Stimulated activated CD8-positive, alpha-beta memory T cell treated with anti-CD3 and anti-CD28 coated beads, Interleukin-12 subunit alpha, Interleukin-12 subunit beta, amount 100 ng/mL, for 1 hour (primary cell): ENCODE data around the gene TRMT1.

Source experiments
- DNase-seq: peaks from one replicate; pipeline ENCODE4 v3.0.0-alpha.2; 2020; ENCODE audit warnings: low read depth

TRMT1 gene

DNA sequence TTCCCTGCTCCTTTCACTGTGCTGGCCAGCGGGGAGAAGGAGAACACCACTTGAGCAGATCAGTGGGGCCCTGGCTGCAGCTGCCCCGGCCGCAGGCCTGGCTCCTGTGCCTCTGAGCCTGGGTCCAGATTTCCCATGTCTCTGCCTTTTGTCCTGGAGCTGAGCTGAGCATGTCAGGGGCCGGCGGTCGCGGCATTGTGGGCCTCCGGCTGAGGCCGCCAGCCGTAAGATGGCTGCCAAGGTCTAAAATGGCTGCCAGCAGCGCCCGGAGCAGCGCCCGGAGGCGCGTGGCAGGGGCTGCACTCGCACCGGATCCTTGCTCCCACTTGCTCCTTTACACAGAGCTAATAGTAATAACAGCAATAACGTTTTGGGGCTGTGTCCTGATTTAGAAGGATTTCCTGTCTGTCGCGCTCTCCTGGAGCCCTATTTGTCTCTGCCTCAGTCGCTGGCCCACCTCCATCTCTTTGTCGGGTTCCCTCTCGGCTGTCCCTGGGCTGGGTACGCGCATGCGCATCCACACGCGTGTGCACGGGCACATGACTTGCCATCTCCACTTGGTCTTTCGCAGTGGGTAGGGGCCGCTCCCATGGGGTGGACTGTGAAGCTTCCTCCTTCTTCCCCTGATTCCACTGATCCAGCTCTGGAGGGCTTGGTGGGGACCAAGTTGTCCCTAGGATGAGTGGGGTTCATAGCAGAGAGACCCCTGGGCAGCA, 46.0 kb downstream of the TRMT1 start:
- DNase-seq = no peak

DNA sequence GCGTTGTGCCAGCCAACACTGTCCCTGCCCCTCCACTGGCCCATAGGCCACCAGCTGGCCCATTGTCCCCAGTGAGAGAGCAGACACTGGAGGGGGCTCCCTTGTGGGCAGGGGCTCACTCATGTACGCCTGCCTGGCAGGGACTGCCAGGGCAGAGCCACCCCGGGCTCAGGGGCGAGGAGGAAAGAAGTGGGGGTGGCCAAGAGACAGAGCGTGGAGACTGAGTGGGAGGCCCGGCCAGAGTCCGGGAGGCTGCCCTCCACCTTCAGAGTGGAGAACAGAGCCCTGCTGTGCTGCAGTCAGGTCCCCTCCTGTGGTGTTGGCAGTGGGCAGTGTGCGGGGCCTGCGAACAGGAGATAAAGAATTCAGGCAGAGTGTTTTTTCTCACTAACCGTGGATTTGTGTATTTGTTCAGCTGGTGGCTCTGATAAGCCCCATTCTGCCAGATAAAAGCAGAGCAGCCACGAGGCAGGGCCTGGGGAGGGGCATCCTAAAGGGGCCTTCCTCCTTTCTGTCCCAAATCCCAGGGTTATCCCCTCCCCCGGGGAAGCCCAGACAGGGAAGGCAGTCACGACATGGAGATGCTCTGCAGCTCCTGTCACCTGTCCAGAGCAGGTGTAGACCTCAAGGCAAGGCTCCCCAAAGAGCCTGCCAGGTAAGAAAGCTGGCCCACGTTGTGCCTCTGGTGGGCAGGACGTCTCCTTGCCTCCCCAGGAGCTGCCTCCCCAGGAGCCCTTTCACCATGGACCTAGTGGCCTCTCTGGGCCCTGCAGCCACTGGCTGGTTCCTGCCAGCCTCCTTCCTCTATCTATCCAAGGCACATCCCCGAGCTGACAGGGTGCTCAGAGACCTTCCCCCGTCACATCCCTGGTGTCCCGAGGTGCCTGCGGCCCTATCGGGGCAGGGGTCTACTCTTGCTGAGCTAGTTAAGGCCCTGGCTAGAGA, 46.9 kb downstream of the TRMT1 start:
- no peak for DNase-seq

DNA sequence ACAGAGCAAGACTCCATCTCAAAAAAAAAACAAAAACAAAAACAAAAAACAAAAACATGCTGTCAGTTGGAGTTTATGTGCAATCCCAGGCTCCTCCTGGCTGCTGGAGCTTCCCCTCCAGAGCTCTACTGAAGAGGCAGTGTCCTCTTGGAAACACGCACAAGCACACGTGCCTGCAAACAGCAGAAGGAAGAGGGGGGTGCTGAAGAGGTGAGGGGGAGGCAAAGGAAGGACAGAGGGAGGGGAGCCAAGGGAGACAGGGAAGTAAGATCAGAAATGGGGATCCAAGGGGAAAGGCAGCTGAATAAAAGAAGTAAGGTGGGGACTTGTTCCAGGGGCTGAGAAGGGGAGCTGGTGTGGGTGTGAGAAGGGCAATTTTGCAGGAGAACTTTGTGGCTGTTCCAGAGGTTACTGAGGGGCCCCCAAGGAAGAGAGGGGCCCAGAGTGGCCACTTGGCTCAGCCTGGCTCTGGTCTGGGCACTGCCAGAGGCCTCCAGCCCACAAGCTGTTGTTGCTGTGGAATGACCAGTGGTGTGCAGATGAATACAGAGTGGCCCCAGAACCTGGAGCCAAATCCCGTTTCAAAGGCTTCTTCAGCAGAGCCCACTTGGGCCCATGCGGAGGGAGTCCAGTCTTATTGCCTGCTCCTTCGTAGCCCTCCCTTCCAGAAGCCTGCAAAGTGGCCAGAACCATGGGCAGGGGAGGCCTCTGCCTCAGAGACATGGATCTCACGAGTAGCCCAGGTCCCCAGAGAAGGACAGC, 48.3 kb downstream of the TRMT1 start:
- no peak for DNase-seq

DNA sequence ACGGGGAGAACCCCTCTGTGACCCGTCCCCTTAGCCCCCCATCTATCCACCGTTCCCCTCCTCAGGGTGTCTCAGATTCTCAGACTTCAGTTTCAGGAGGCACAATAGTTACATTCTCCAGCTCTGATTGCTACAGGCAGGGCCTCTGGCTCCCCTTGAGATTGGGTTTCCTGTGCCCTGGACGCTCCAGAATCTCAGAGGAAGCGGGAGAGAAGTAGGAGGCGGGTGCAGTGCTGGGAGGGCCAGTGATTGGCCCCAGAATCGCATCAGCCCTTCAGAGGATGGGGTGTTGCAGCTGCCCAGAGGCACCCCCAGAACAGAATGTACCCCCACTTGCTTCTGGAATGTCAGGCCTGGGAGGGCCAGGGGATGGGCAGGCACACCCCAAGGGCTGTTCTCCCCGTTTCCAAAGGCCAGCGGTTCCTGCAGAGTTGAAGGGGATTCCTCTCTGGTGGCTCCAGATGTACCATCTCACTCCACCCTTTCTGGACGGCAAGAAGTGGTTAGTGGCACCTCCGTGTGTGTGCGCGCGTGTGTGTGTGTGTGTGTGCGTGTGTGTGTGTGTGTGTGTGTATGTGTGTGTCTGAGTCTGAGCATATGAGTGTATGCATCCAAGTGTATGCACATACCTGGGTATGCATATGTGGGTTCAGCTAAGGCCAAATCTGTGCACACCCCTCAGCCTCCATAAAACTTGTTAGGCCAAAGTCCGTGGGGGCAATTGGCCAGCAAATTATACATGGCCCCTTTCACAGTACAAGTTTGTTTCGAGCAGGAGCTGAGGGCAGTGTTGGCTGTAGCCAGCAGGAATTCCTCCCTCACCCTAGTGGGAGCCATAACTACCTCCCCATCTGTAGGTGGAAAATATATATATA, 49.4 kb downstream of the TRMT1 start:
- DNase-seq = no peak

DNA sequence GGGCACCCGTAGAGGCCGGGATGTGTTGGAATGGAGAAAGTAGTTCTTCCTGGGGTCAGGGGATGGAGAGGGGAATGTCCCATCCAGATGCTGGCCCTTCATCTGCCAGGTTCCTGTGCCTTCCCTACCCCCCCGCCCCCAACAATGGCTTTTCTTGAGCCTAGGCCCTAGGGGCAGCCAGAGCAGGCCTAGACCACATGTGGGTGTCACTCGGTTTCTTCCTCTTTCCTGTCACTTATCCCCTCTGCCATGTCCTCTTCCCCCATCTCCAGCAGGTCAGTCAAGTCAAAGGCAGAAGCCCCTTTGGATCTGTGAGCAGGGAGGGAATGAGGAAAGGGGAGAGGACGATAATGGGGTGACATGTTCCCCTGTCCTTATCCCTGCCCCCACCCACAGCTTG, 50.3 kb downstream of the TRMT1 start:
- no peak for DNase-seq

DNA sequence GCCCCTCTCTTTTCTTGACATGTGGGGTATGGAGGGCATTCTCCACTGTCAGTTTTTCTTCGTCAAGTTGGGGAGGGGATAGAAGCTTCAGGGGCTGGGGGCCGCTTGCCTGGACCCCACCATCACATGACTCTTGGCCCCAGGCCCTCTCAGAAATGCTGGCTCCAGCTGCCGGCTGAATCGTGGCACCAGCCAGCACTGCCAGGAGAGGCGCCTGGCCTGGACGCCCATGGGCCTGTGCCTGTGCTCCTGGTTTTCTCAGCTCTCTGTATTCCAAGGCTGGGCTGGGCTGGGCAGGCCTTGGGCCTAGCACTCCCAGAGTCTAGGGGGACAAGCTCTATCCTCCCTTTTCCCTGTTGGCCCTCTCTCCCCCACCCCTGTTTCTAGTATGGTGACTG, 52.4 kb downstream of the TRMT1 start:
- no peak for DNase-seq

DNA sequence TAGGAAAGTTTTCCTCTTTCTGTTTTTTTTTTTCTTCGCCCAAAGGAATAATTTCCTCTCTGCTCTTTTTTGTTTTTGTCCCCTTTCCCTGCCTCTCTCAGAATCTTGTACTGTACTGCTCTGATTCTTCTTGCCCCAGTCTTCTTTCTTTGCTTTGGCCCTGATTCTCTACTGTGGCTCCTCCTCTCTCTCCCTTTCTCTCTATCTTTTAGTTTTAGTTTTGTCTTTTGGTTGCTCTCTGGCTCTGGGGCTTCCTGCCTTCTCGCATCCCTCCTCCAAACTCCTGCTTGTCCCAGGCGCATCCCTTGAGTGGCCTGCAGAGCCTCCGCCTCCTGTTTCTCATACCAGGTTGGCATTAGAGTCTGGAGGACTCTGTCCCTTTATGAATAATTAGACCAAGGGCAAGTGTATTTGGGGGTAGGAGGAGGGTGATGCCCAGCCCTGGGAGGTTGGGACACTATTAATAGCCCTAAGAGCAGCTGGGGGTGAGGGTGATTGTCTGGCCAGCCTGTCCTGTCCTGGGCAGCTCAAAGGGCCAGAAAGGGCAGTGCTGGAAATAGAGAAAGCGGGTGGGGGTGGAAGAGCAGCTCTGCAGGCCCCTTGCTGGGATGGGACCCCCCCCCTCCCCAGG, 53.0 kb downstream of the TRMT1 start:
- no peak for DNase-seq

DNA sequence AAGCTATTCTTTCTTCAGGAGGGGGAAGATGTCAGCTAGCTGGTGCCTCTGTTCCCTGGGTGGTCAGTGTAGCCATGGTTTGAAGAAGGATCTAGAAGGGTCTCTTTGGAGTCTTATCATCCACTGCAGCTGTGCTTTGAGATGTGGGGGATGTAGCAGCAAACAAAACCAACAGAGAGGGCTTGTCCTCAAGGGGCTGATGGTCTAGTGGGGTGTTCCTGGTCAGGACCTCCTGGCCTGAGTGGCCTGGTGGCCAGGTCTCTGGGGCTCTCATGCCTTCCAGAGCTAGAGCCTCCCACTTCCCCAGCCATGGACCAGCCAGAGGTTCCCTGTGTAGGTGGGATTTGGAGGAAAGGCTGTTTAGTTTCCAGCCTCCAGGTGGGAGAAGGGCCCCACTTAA, 54.2 kb downstream of the TRMT1 start:
- DNase-seq = no peak

DNA sequence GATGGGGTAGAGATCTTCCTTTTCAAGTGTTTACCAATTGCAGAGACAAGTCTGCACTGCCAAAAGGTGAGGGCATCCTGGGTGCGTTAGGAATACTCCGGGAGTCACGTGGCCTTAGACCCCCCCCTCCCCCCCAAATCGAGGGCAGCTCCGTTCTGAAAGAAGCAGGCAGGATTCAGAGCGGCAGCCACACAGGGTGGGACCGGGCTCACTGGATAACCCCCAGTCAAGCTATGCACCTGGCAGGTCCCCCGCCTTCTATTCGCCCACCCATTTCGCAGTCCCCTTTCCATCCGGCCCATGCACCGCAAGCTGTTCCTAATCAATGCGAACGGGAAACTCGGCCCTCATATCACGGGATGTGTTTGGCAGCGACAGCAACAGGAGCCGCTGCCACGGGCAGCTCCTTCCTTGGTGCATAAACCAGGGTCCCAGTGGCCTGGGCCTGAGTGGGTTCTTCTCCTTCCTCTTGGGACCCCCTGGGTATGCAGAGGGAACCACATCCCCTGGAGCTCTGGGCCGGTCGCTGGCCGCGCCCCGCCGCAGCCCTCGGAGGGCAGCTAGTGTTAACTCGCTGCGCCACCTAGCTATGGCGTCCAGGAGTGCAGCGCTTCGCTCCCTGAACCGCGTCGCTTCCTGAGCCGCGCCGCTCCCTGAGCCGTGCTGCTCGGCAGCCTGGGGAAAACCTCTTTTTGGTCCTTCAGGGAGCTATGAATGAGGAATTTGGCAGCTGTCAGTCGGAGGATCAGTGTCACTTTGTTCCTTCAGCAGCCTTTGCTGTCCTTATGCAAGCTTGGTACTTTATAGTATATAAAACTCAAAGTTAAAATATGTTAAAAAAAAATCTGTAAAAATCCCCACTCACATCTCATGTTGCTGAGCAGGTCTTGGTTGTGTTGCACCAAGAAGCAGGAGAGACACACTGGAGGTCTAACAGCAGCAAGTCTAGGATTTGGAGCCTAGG, 55.3 kb downstream of the TRMT1 start:
- peak; percentile 63 for DNase-seq

DNA sequence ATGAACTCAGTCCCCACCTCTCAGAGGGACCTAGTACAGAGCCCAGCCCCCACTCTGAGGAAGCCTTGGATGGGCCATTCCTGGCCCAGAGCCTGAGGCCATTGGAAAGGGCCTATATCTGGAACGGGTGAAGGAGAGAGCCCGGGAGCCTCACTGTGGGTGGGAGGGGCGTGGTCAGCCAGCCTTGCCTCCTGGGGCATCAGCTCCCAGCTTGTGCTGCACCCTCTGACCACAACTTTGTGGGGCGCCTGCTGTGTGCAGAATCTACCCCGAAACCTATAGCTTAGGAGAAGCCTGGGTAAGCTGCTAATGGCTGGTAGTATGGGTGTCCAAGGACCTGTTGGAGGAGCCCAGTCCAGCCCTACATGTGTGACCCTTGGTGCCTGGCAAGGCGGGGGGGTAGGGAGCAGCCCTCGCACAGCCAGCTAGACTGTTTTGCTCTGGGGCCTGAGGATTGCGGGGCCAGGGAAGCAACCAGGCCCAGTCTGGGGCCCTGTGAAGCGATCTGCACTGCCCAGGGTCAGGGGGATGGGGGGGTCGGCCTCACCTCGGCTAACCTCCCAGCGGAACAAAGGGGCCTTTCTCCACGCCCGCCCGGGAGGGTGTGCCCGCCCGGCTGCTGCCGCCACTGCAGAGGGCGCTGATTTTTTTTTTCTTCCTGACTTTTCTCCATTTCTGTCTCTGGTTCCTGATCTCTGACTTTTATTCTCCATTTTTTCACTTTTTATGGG, 56.1 kb downstream of the TRMT1 start:
- DNase-seq = no peak

DNA sequence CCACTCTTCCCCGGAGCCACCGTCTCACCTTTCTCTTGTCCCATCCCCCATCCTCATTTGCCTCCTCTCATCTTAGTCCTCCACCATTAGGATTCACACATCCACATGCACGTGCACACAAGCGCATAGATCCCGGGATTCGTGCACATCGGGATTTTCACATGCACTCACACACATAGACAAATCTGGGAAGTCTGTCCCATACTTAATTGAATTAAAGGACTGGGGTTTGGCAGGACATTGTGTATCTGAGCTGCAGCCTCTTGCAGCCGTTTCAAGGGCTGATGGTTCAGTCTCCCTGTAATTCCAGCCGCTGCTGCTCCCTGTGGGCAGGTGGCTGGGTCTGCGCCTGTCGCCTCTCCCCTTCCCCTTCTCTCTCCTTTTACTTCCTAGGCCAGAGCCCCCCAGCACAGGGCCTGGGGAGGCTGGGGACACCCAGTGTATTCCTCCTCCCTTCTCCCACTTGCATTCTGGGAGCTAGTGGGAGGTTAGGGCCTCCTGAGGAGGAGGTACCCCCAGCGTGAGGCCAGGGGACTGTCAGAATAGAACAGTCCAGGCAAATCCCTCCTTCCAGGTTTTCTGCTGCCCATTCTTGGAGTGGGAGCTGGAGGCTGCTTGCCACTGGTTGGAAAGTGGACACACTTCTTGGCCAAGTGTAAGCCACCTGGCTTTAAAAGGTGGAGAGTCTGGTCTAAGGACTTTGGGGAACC, 57.4 kb downstream of the TRMT1 start:
- DNase-seq = no peak

DNA sequence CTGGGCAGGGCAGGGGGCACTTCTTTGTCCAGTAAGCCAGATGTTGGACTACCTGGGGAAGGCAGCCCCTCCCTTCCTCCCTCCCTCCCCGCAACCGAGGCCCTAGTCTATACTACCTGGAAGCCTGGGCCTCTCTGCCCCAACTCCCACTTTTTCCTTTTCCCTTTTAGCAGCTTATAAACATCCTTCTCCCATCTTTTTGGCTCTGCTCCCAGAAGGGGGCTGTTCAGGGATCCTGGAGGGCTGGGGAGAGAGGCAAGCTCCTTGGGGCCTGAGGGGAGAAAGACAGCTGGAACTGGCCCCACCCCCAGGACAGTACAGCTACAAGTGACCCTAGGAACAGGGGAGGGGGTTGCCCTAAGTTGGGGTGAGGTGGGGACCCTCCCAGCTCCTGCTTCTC, 58.8 kb downstream of the TRMT1 start:
- DNase-seq = no peak

DNA sequence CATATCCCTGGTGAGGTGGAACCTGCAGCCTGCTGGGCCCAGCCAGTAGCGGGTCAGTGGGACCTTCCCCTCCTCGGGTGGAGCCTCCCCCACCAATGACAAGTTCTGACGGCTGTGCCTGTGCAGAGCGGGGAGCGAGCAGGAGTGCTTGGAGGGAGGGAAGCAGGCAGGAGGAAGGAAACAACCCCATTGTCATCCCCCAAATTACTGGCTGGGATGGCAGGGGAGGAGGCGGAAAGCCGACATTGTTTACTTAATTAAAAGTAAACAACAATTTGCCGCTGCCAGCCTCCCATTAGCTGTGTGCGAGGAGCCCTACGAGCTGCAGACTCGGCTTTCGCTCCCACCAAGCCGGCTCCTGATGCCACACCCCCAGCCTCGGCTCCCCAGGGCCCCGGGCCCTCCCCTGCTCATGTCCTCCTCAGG, 59.4 kb downstream of the TRMT1 start:
- no peak for DNase-seq

DNA sequence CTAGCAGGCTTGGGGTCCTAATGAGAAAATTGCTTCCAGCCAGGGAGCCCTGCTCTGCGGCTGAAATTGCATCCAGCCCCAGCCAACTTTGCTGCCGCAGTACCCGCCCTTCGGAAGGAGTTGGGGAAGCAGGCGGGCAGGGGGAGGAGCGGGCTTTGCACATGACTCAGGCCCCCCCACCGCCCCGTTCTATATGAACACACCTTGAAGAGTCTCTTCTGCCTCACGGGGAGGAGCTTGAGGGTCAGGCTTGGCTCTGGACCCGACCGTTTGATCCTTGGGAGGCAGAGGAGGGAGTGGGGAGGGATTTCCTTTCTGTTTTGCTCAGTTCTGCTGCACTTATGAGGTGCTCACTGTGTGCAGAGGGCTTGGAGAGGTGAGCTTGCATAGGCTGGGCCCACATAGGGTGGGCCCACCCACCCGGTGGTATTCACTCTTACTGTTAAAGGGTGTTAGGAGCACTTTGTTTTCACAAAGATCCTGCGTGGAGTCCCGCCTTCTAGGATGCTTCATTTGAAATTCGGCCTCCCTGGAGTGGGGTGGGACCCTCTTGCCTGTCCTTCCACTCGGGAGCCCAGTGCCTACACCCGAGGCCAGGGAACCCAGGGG, 60.4 kb downstream of the TRMT1 start:
- no peak for DNase-seq

DNA sequence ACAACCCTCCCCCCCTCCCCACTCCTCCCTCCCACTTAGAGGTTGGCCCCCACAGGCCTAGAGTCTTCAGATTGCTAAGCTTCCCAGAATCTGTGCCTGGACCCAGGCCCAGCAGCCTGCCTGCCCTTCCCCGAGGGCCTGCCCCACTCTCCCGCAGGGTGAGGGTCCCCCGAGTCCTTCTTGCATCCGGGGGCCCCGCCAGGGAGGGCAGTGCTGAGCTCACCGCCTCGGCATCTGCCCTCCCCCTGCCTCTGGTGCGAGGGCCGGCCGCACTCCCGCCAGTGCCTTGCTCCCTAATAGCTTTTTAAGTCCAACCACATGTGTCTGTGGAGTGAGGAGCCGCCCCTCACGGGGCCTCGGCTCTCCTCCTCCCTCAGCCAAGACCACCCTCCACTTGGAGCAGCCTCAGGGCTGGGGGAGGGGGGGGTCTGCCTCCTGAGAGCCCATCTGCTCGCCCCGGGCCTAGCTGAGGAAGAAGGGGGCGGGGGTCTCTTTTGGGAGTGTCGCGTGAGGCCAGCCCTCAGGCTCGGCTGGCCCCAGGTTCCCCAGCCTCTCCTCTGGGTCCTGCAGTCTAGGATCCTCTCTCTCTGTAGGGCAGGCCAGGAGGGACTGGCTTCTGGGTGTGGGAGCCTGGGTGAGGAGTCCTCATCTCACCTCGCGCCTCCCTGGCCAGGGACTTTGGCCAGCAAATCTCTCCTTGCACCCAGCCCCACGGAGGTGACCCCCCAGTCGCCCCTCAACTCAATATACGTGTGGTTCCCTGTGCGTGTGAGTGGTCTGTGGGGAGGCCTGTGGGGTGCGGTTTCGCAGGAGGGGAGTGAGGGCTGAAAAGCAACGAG, 61.1 kb downstream of the TRMT1 start:
- no peak for DNase-seq
